Coronary artery (tissue), 2 donors: ENCODE data around the gene TAX1BP3.

Source experiments
- DNase-seq: peaks from one replicate; pipeline ENCODE4 v3.0.0-alpha.2; 2017; ENCODE audit warnings: low spot score
- H3K27ac ChIP-seq, 2 donors: fragments of 200-600 bp; sonication (generic); one replicate each; pipeline ENCODE4 v1.5.1; 2016 to 2019
- H3K4me3 ChIP-seq: fragments of 200-600 bp; sonication (generic); 2 replicates; pipeline ENCODE4 v1.5.1; 2016; ENCODE audit warnings: mild to moderate bottlenecking, moderate library complexity
- CTCF ChIP-seq: fragments of 200-600 bp; sonication (generic); IDR thresholded peaks from one replicate; pipeline ENCODE4 v1.5.1; 2019; ENCODE audit warnings: antibody characterized with exemption

Gene TAX1BP3

GRCh38 chr17:3692346-3692745 is 24.0 kb upstream of the TAX1BP3 start:
- no peak overlapping the region for H3K27ac ChIP-seq
- DNase-seq: no peak
- H3K4me3 ChIP-seq: no peak overlapping the region
- TF ChIP-seq CTCF: no peak

GRCh38 chr17:3691617-3692067 is 23.3 kb upstream of the TAX1BP3 start:
- TF ChIP-seq CTCF: no peak
- no peak for DNase-seq
- Histone ChIP-seq H3K27ac (no peak overlapping the region), H3K4me3 (no peak overlapping the region)

- no peak for DNase-seq
- H3K4me3 ChIP-seq: no peak overlapping the region
- TF ChIP-seq CTCF: no peak
- H3K27ac ChIP-seq: no peak overlapping the region
These were observed 21.8 kb upstream of the TAX1BP3 start for GRCh38 chr17:3690094-3690715.

- no peak for TF ChIP-seq CTCF
- Histone ChIP-seq H3K4me3 (no peak overlapping the region), H3K27ac (no peak overlapping the region)
- peak; percentile 61 for DNase-seq
These were observed 21.1 kb upstream of the TAX1BP3 start for GRCh38 chr17:3689262-3690093.

GRCh38 chr17:3688852-3689261 is 20.5 kb upstream of the TAX1BP3 start:
- no peak for TF ChIP-seq CTCF
- H3K4me3 ChIP-seq: no peak overlapping the region
- DNase-seq: no peak
- H3K27ac ChIP-seq: no peak overlapping the region

- TF ChIP-seq CTCF: no peak
- DNase-seq: no peak
These were observed 19.7 kb upstream of the TAX1BP3 start for GRCh38 chr17:3688027-3688553.

More at GRCh38 chr17:3688027-3688553, 19.7 kb upstream of the TAX1BP3 start:
- no peak overlapping the region for H3K27ac ChIP-seq
- H3K4me3 ChIP-seq: no peak overlapping the region
